DOHH2 (cell line): Measurements from ENCODE around the gene AP1AR.
A peak's percentile ranks its signal among the peaks of the same experiment; 100 is the strongest.

Experiments used
- H3F3A ChIP-seq: fragments of 200-600 bp; sonication (generic), shearing (Covaris generic); 2 replicates; pipeline ENCODE4 v1.6.0; 2016; ENCODE audit warnings: antibody characterized with exemption, mild to moderate bottlenecking; ENCODE audit not compliant: control insufficient read depth, insufficient read depth
- H3K27ac ChIP-seq: fragments of 200-600 bp; sonication (generic); 2 replicates; pipeline ENCODE4 v1.5.1; 2014; ENCODE audit warnings: low read depth, mild to moderate bottlenecking, low read length, moderate library complexity
- H3K27me3 ChIP-seq: fragments of 200-600 bp; sonication (generic); 2 replicates; pipeline ENCODE4 v1.6.1; 2014; ENCODE audit warnings: mild to moderate bottlenecking, low read length, mixed read lengths; ENCODE audit not compliant: control insufficient read depth
- H3K36me3 ChIP-seq: fragments of 200-600 bp; sonication (generic); 2 replicates; pipeline ENCODE4 v1.6.1; 2014; ENCODE audit warnings: mild to moderate bottlenecking, low read length, moderate library complexity, mixed read lengths; ENCODE audit not compliant: control insufficient read depth
- H3K4me1 ChIP-seq: fragments of 200-600 bp; sonication (generic); 2 replicates; pipeline ENCODE4 v1.6.1; 2014; ENCODE audit warnings: mild to moderate bottlenecking, low read length, mixed read lengths; ENCODE audit not compliant: control insufficient read depth
- H3K4me2 ChIP-seq: fragments of 200-600 bp; sonication (generic); 2 replicates; pipeline ENCODE4 v1.6.0; 2014; ENCODE audit warnings: mild to moderate bottlenecking, low read length, moderate library complexity
- H3K4me3 ChIP-seq: fragments of 200-600 bp; sonication (generic); 2 replicates; pipeline ENCODE4 v1.5.1; 2014; ENCODE audit warnings: mild to moderate bottlenecking, low read length, mixed read lengths
- H3K79me2 ChIP-seq: fragments of 200-600 bp; sonication (generic); 2 replicates; pipeline ENCODE4 v1.6.1; 2014; ENCODE audit warnings: mild to moderate bottlenecking, low read length, mixed read lengths; ENCODE audit not compliant: control insufficient read depth
- H3K9me2 ChIP-seq: fragments of 200-600 bp; sonication (generic); replicated peaks from 2 replicates; pipeline ENCODE4 v1.6.1; 2014; ENCODE audit warnings: mild to moderate bottlenecking, low read length, mixed read lengths; ENCODE audit not compliant: control insufficient read depth
- H3K9me3 ChIP-seq: fragments of 200-600 bp; sonication (generic); 2 replicates; pipeline ENCODE4 v1.6.1; 2014; ENCODE audit warnings: antibody characterized with exemption, low read length, mixed read lengths; ENCODE audit not compliant: control insufficient read depth, insufficient read depth
- H4K20me1 ChIP-seq: fragments of 200-600 bp; sonication (generic); 2 replicates; pipeline ENCODE4 v1.6.0; 2014; ENCODE audit warnings: low read depth, mild to moderate bottlenecking, antibody characterized with exemption, low read length, moderate library complexity; ENCODE audit not compliant: control insufficient read depth, insufficient read depth
- EZH2phosphoT487 ChIP-seq: fragments of 200-600 bp; sonication (generic); IDR thresholded peaks from 2 replicates; pipeline ENCODE4 v1.6.1; 2017; ENCODE audit warnings: borderline replicate concordance, mild to moderate bottlenecking, antibody characterized with exemption, low read length, moderate library complexity, mixed read lengths
- TF ChIP-seq, protein P1 (sequence below): fragments of 200-600 bp; sonication (generic); IDR thresholded peaks from one replicate; pipeline ENCODE4 v1.5.1; 2014; ENCODE audit warnings: antibody characterized with exemption, mild to moderate bottlenecking, low read depth, low read length; ENCODE audit not compliant: poor library complexity, severe bottlenecking

Gene AP1AR

DNA sequence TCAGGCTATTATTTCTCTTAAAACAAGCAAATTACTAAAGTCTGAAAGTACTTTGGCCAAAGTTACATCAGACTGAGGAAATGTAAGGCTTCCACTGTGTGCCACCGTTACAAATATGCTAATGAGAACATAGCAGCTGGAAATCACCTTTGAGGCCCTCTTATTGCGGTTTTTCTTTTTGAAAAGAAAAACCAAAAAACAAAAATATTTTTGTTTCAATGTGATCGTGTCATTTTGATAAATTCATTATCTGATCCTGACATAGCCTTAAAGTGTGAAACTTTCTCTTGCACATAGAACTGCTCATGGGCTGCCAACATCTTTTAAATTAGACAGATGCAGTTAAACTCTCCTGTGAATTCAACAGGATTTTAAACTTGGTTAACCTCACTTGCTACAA lies 56.9 kb downstream of the AP1AR start:
- Histone ChIP-seq H3F3A (peaks cover 57% of the 10 kb centered on the region), H3K4me3 (peak overlapping the region; percentile 80), H3K9me3 (peaks cover 10% of the 10 kb centered on the region), H3K27me3 (no peaks in the 10 kb centered on the region), H3K4me2 (peak overlapping the region; percentile 87), H4K20me1 (no peaks in the 10 kb centered on the region), H3K36me3 (peaks cover 44% of the 10 kb centered on the region), H3K27ac (peak overlapping the region; percentile 100), H3K9me2 (no peaks in the 10 kb centered on the region), H3K79me2 (peaks cover 39% of the 10 kb centered on the region), H3K4me1 (peaks cover 58% of the 10 kb centered on the region)
- TF ChIP-seq, protein P1, sequence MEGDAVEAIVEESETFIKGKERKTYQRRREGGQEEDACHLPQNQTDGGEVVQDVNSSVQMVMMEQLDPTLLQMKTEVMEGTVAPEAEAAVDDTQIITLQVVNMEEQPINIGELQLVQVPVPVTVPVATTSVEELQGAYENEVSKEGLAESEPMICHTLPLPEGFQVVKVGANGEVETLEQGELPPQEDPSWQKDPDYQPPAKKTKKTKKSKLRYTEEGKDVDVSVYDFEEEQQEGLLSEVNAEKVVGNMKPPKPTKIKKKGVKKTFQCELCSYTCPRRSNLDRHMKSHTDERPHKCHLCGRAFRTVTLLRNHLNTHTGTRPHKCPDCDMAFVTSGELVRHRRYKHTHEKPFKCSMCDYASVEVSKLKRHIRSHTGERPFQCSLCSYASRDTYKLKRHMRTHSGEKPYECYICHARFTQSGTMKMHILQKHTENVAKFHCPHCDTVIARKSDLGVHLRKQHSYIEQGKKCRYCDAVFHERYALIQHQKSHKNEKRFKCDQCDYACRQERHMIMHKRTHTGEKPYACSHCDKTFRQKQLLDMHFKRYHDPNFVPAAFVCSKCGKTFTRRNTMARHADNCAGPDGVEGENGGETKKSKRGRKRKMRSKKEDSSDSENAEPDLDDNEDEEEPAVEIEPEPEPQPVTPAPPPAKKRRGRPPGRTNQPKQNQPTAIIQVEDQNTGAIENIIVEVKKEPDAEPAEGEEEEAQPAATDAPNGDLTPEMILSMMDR = no peak
- TF ChIP-seq EZH2phosphoT487 = no peak

DNA sequence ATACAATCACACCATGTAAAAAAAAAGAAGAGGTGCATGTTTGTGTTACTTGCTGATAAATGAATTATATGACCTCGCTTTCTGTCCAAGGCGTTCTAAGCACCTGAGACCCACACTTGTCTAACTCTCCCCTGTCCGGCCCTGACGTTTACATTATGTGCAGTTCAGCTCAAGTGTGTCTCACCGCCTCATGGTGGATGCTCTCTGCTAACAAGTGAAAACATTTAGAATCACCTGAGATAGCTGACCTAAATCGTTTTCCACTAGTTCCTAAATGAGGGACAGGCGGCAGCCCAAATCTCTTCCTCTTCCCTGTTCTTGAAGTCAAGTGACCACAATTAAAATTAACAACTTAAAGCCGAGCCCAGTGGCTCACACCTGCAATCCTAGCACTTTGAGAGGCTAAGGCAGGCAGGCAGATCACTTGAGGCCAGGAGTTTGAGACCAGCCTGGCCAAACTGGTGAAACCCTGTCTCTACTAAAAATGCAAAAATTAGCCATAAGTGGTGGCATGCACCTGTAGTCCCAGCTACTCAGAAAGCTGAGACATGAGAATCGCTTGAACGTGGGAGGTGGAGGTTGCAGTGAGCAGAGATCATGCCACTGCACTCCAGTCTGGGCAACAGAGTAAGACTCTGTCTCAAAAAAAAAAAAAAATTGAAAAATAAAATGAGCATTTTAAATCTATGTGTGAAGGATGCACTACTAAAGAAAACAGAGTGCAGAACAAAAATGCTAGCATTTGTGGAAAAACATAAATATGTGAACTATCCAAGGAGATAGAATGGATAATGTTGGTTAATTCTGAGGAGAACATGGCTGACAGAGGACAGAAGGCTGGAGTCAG lies 58.0 kb downstream of the AP1AR start:
- H3K27ac ChIP-seq = peak overlapping the region; percentile 100
- H3K36me3 ChIP-seq = peaks cover 32% of the 10 kb centered on the region
- H3K79me2 ChIP-seq = peaks cover 27% of the 10 kb centered on the region
- H3F3A ChIP-seq = peaks cover 54% of the 10 kb centered on the region
- TF ChIP-seq, protein P1 = no peak
- TF ChIP-seq EZH2phosphoT487 = no peak
- H3K9me3 ChIP-seq = peaks cover 10% of the 10 kb centered on the region
- peaks cover 54% of the 10 kb centered on the region for H3K4me1 ChIP-seq
- peak overlapping the region; percentile 80 for H3K4me3 ChIP-seq
- H3K4me2 ChIP-seq = peak overlapping the region; percentile 87
- H3K27me3 ChIP-seq = no peaks in the 10 kb centered on the region
- H3K9me2 ChIP-seq = no peaks in the 10 kb centered on the region
- no peaks in the 10 kb centered on the region for H4K20me1 ChIP-seq

DNA sequence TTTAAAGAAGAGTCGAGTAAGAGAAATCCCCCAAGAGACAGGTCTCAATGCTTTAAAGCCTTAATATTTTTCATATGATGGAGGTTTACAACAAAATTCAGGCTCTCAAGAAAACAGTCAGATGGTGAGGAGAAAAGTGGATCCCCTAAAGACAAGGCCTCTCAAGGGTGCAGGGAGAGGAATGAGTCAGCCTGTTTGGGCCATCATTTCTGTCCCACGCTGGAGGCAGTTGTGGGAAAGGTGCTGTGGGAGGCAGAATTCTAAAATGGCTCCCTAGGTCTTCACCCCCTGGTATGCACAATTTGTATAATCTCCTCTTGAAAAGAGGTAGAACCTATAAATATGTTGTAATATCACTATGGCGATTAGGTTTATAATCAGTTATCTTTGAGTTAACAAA lies 58.8 kb downstream of the AP1AR start:
- H3K4me1 ChIP-seq = peaks cover 54% of the 10 kb centered on the region

More for the DNA sequence above, 58.8 kb downstream of the AP1AR start:
- H3K9me3 ChIP-seq = peaks cover 10% of the 10 kb centered on the region
- H3K79me2 ChIP-seq = peaks cover 20% of the 10 kb centered on the region
- no peaks in the 10 kb centered on the region for H3K27me3 ChIP-seq
- H4K20me1 ChIP-seq = no peaks in the 10 kb centered on the region
- H3F3A ChIP-seq = peaks cover 48% of the 10 kb centered on the region
- peak overlapping the region; percentile 80; the same call in 1 of the 2 replicates for H3K4me3 ChIP-seq
- TF ChIP-seq, protein P1 = no peak
- no peak for TF ChIP-seq EZH2phosphoT487
- peaks cover 25% of the 10 kb centered on the region for H3K36me3 ChIP-seq
- peak overlapping the region; percentile 87 for H3K4me2 ChIP-seq
- peak overlapping the region; percentile 100 for H3K27ac ChIP-seq
- no peaks in the 10 kb centered on the region for H3K9me2 ChIP-seq
